SK-N-SH treated with all-trans-retinoic acid at 6 μM for 48 hours (cell line): Measurements from ENCODE around the gene DAND5.
"Not testable (repeated sequence)": the region's sequence is repeated elsewhere in the genome, so short reads cannot be mapped to it uniquely, and the experiment has no call there.

ENCODE experiments used
- ATAC-seq: fragments of 200-7000 bp; cut with Tn5 transposase; 3 replicates; pipeline ENCODE4 v1.9.1; 2020; ENCODE audit warnings: mild to moderate bottlenecking, moderate library complexity
- BACH2 ChIP-seq: fragments of 250-450 bp; sonication (Bioruptor Pico); IDR thresholded peaks from 2 replicates; pipeline ENCODE4 v1.9.0; 2021; ENCODE audit warnings: mild to moderate bottlenecking, borderline replicate concordance
- CSDC2 ChIP-seq: fragments of 250-450 bp; sonication (Bioruptor Pico); IDR thresholded peaks from 2 replicates; pipeline ENCODE4 v1.5.0; 2020; ENCODE audit warnings: mild to moderate bottlenecking, moderate library complexity
- CSRNP3 ChIP-seq: fragments of 250-450 bp; sonication (Bioruptor Pico); IDR thresholded peaks from 2 replicates; pipeline ENCODE4 v1.5.1; 2021; ENCODE audit warnings: mild to moderate bottlenecking, moderate library complexity
- ESRRG ChIP-seq: fragments of 250-450 bp; sonication (Bioruptor Pico); IDR thresholded peaks from 2 replicates; pipeline ENCODE4 v1.6.1; 2021; ENCODE audit warnings: mild to moderate bottlenecking
- OSR1 ChIP-seq: fragments of 250-450 bp; sonication (Bioruptor Pico); IDR thresholded peaks from 2 replicates; pipeline ENCODE4 v1.8.0; 2022; ENCODE audit warnings: moderate library complexity, mild to moderate bottlenecking, inconsistent platforms
- PATZ1 ChIP-seq: fragments of 250-450 bp; sonication (Bioruptor Pico); IDR thresholded peaks from 2 replicates; pipeline ENCODE4 v1.8.0; 2020; ENCODE audit warnings: mild to moderate bottlenecking, moderate library complexity, borderline replicate concordance
- POU6F1 ChIP-seq: fragments of 250-450 bp; sonication (Bioruptor Pico); IDR thresholded peaks from 2 replicates; pipeline ENCODE4 v1.8.0; 2021; ENCODE audit warnings: low read depth, mild to moderate bottlenecking, moderate library complexity, borderline replicate concordance
- PPARA ChIP-seq: fragments of 250-450 bp; sonication (Bioruptor Pico); IDR thresholded peaks from 2 replicates; pipeline ENCODE4 v1.5.0; 2020; ENCODE audit warnings: mild to moderate bottlenecking, borderline replicate concordance
- SNAI2 ChIP-seq: fragments of 250-450 bp; sonication (Bioruptor Pico); IDR thresholded peaks from 2 replicates; pipeline ENCODE4 v1.5.0; 2020; ENCODE audit warnings: mild to moderate bottlenecking, moderate library complexity
- TOX ChIP-seq: fragments of 250-450 bp; sonication (Bioruptor Pico); IDR thresholded peaks from 2 replicates; pipeline ENCODE4 v1.8.0; 2021; ENCODE audit warnings: mild to moderate bottlenecking, moderate library complexity, borderline replicate concordance
- TSHZ2 ChIP-seq: fragments of 250-450 bp; sonication (Bioruptor Pico); IDR thresholded peaks from 2 replicates; pipeline ENCODE4 v1.5.0; 2020; ENCODE audit warnings: mild to moderate bottlenecking, moderate library complexity
- ZC3H10 ChIP-seq: fragments of 250-450 bp; sonication (Bioruptor Pico); IDR thresholded peaks from 2 replicates; pipeline ENCODE4 v1.5.1; 2021; ENCODE audit warnings: mild to moderate bottlenecking, moderate library complexity
- ZNF565 ChIP-seq: fragments of 450-650 bp; formaldehyde crosslinking; conservative IDR thresholded peaks from 2 replicates; pipeline ENCODE4 v1.5.0; 2020; ENCODE audit warnings: low read depth, mild to moderate bottlenecking, moderate library complexity
- ZNF70 ChIP-seq: fragments of 450-650 bp; formaldehyde crosslinking; IDR thresholded peaks from 2 replicates; pipeline ENCODE4 v1.5.0; 2020; ENCODE audit warnings: mild to moderate bottlenecking, moderate library complexity
- ZNF8 ChIP-seq: fragments of 450-650 bp; formaldehyde crosslinking; IDR thresholded peaks from 2 replicates; pipeline ENCODE4 v1.5.0; 2020; ENCODE audit warnings: mild to moderate bottlenecking, moderate library complexity

The DAND5 gene

GRCh38 chr19:12947702-12948611, 21.4 kb upstream of the DAND5 start:
- no peak for ATAC-seq
- TF ChIP-seq ZC3H10 (CRISPR knock-in tag) (no peak), TOX (no peak), CSRNP3 (CRISPR knock-in tag) (no peak), SNAI2 (no peak), ZNF565 (no peak), BACH2 (CRISPR knock-in tag) (no peak), PPARA (CRISPR knock-in tag) (no peak), CSDC2 (CRISPR knock-in tag) (no peak), ESRRG (CRISPR knock-in tag) (no peak), ZNF8 (CRISPR knock-in tag) (no peak), PATZ1 (CRISPR knock-in tag) (no peak), OSR1 (no peak)

- no peak for ATAC-seq
- no peak for TF ChIP-seq ZNF70 (CRISPR knock-in tag)
- TF ChIP-seq POU6F1, result no peak
- TF ChIP-seq CSRNP3 (CRISPR knock-in tag), result no peak
- TF ChIP-seq TOX, result no peak
- no peak for TF ChIP-seq TSHZ2 (CRISPR knock-in tag)
- no peak for TF ChIP-seq OSR1
Measured at GRCh38 chr19:12948612-12949362, 20.6 kb upstream of the DAND5 start.

- TF ChIP-seq TSHZ2 (CRISPR knock-in tag), result no peak
- no peak for TF ChIP-seq SNAI2
- no peak for TF ChIP-seq PATZ1 (CRISPR knock-in tag)
- no peak for TF ChIP-seq ZC3H10 (CRISPR knock-in tag)
- no peak for ATAC-seq
Measured at GRCh38 chr19:12949363-12950283, 19.8 kb upstream of the DAND5 start.

GRCh38 chr19:12952050-12952449, 17.3 kb upstream of the DAND5 start:
- ATAC-seq, result not testable (repeated sequence)
